SU-DHL-6 (cell line): ENCODE data around the gene ATRN.
"Not testable (repeated sequence)": the region's sequence is repeated elsewhere in the genome, so short reads cannot be mapped to it uniquely, and the experiment has no call there.

Source experiments
- H2AFZ ChIP-seq: fragments of 200-600 bp; sonication (generic); 2 replicates; pipeline ENCODE4 v1.6.1; 2014; ENCODE audit warnings: low read depth, mild to moderate bottlenecking, moderate library complexity, mixed read lengths, antibody characterized with exemption, low read length; ENCODE audit not compliant: severe bottlenecking
- H3F3A ChIP-seq: fragments of 200-600 bp; shearing (Covaris generic); 2 replicates; pipeline ENCODE4 v1.6.0; 2016; ENCODE audit warnings: antibody characterized with exemption, mild to moderate bottlenecking; ENCODE audit not compliant: insufficient read depth
- H3K27ac ChIP-seq: fragments of 200-600 bp; sonication (generic); 2 replicates; pipeline ENCODE4 v1.5.1; 2016; ENCODE audit warnings: low read depth, mild to moderate bottlenecking, low read length, moderate library complexity, mixed read lengths
- H3K27me3 ChIP-seq: fragments of 200-600 bp; sonication (generic), shearing (Covaris generic); 2 replicates; pipeline ENCODE4 v1.6.0; 2014; ENCODE audit warnings: mild to moderate bottlenecking, low read length
- H3K36me3 ChIP-seq: fragments of 200-600 bp; sonication (generic); 2 replicates; pipeline ENCODE4 v1.6.1; 2014; ENCODE audit warnings: mild to moderate bottlenecking, low read length, mixed read lengths
- H3K4me2 ChIP-seq: fragments of 300-600, 200-600 bp; shearing (Covaris generic), sonication (generic); 2 replicates; pipeline ENCODE4 v1.6.0; 2014; ENCODE audit warnings: low read length, low read depth, mild to moderate bottlenecking; ENCODE audit not compliant: poor library complexity, severe bottlenecking
- H3K4me3 ChIP-seq: fragments of 200-600 bp; sonication (generic); 2 replicates; pipeline ENCODE4 v1.5.1; 2014; ENCODE audit warnings: antibody characterized with exemption, low read length, mild to moderate bottlenecking, mixed read lengths; ENCODE audit not compliant: insufficient read depth, poor library complexity, severe bottlenecking
- H3K79me2 ChIP-seq: fragments of 200-600 bp; sonication (generic); 2 replicates; pipeline ENCODE4 v1.6.1; 2014; ENCODE audit warnings: mild to moderate bottlenecking, low read length, moderate library complexity; ENCODE audit not compliant: insufficient read depth
- H3K9ac ChIP-seq: fragments of 200-600 bp; sonication (generic); 2 replicates; pipeline ENCODE4 v1.7.0; 2014; ENCODE audit warnings: mild to moderate bottlenecking, low read length
- H3K9me2 ChIP-seq: fragments of 200-600 bp; sonication (generic); replicated peaks from 2 replicates; pipeline ENCODE4 v1.6.1; 2014; ENCODE audit warnings: low read length; ENCODE audit not compliant: insufficient read depth
- H3K9me3 ChIP-seq: fragments of 200-600 bp; sonication (generic); 2 replicates; pipeline ENCODE4 v1.6.1; 2014; ENCODE audit warnings: low read length, mixed read lengths; ENCODE audit not compliant: insufficient read depth
- H4K20me1 ChIP-seq: fragments of 200-600 bp; sonication (generic); 2 replicates; pipeline ENCODE4 v1.6.1; 2014; ENCODE audit warnings: low read depth, mild to moderate bottlenecking, antibody characterized with exemption, low read length, moderate library complexity, mixed read lengths
- EZH2phosphoT487 ChIP-seq: fragments of 200-600 bp; sonication (generic), shearing (Covaris generic); conservative IDR thresholded peaks from 2 replicates; pipeline ENCODE4 v1.6.1; 2018; ENCODE audit warnings: mild to moderate bottlenecking, antibody characterized with exemption, low read length, moderate library complexity, mixed read lengths
- TF ChIP-seq, protein P1 (sequence below): fragments of 200-600 bp; sonication (generic); IDR thresholded peaks from one replicate; pipeline ENCODE4 v1.5.1; 2017; ENCODE audit warnings: antibody characterized with exemption, mild to moderate bottlenecking, low read length, moderate library complexity; ENCODE audit not compliant: insufficient read depth, poor library complexity, severe bottlenecking

The ATRN gene

DNA sequence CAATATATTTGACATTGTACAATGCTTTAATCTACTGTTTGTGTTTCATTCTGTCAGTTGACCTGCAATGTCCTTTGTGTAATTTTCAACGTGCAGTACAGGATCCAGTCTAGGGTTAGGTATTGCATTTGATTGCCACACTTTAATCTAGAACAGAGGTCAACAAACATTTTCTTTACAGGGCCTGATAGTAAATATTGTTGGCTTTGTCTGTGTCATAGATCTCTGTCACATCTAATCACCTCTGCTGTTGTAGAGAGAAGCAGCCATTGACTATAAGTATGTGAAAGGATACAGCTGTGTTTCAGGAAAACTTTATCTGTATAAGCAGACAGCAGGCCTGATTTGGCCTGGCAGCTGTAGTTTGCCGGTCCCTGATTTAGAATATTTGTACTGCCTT, 39.3 kb downstream of the ATRN start:
- Histone ChIP-seq H3K79me2 (0 out of 2 replicates have a peak, but pooled peaks cover 5% of the 10 kb centered on the region), H3K4me2 (no peak overlapping the region), H3K27ac (no peak overlapping the region), H4K20me1 (no peaks in the 10 kb centered on the region), H3K4me3 (no peak overlapping the region), H3F3A (no peaks in the 10 kb centered on the region), H3K9ac (no peak overlapping the region), H2AFZ (no peak overlapping the region), H3K36me3 (no peaks in the 10 kb centered on the region), H3K9me2 (no peaks in the 10 kb centered on the region), H3K27me3 (no peaks in the 10 kb centered on the region), H3K9me3 (no peaks in the 10 kb centered on the region)
- TF ChIP-seq, protein P1, sequence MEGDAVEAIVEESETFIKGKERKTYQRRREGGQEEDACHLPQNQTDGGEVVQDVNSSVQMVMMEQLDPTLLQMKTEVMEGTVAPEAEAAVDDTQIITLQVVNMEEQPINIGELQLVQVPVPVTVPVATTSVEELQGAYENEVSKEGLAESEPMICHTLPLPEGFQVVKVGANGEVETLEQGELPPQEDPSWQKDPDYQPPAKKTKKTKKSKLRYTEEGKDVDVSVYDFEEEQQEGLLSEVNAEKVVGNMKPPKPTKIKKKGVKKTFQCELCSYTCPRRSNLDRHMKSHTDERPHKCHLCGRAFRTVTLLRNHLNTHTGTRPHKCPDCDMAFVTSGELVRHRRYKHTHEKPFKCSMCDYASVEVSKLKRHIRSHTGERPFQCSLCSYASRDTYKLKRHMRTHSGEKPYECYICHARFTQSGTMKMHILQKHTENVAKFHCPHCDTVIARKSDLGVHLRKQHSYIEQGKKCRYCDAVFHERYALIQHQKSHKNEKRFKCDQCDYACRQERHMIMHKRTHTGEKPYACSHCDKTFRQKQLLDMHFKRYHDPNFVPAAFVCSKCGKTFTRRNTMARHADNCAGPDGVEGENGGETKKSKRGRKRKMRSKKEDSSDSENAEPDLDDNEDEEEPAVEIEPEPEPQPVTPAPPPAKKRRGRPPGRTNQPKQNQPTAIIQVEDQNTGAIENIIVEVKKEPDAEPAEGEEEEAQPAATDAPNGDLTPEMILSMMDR, result no peak
- TF ChIP-seq EZH2phosphoT487, result no peak

DNA sequence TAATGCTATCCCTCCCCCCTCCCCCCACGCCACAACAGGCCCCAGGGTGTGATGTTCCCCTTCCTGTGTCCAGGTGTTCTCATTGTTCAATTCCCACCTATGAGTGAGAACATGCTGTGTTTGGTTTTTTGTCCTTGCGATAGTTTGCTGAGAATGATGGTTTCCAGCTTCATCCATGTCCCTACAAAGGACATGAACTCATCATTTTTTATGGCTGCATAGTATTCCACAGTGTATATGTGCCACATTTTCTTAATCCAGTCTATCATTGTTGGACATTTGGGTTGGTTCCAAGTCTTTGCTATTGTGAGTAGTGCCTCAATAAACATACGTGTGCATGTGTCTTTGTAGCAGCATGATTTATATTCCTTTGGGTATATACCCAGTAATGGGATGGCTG, 41.4 kb downstream of the ATRN start:
- H3K79me2 ChIP-seq, H3K9me2 ChIP-seq, H3K4me3 ChIP-seq, H3K9ac ChIP-seq, H3K9me3 ChIP-seq, H3K4me2 ChIP-seq, H3K27ac ChIP-seq, H3K36me3 ChIP-seq, H2AFZ ChIP-seq, H3K27me3 ChIP-seq, H4K20me1 ChIP-seq, H3F3A ChIP-seq: not testable (repeated sequence)

DNA sequence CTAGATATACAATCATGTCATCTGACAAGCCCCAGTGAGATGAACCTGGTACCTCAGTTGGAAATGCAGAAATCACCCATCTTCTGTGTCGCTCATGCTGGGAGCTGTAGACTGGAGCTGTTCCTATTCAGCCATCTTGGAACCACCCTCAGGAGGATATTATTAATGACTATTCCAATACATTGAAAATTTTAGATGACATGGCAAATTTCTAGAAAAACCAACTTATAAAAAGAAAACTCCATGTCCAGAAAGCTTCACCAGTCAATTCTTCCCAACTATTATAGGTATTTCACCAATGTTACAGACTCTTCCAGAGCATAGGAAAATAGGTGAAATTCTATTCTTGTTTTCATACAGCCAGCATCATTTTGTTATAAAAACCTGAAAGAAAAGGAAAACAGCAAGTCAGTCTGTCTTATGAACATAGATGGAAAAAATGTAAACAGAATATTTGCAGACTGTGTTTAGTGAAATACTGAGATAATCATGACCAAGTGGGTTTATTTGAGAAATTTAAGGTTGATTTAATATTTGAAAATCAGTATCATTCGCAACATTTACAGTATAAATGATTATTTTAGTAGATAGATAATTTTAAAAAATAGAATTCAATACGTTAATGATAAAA, 43.3 kb downstream of the ATRN start:
- no peak overlapping the region for H2AFZ ChIP-seq
- no peak overlapping the region for H3K9ac ChIP-seq
- H3K27ac ChIP-seq, result no peak overlapping the region
- TF ChIP-seq, protein P1, result no peak
- no peak for TF ChIP-seq EZH2phosphoT487
- no peak overlapping the region for H3K4me3 ChIP-seq
- no peaks in the 10 kb centered on the region for H3K9me2 ChIP-seq
- H3F3A ChIP-seq, result no peaks in the 10 kb centered on the region
- no peaks in the 10 kb centered on the region for H3K36me3 ChIP-seq
- no peak overlapping the region for H3K4me2 ChIP-seq
- peaks cover 2% of the 10 kb centered on the region; the same call in 1 of the 2 replicates for H4K20me1 ChIP-seq
- 0 out of 2 replicates have a peak, but pooled peaks cover 5% of the 10 kb centered on the region for H3K79me2 ChIP-seq
- H3K9me3 ChIP-seq, result no peaks in the 10 kb centered on the region
- no peaks in the 10 kb centered on the region for H3K27me3 ChIP-seq

DNA sequence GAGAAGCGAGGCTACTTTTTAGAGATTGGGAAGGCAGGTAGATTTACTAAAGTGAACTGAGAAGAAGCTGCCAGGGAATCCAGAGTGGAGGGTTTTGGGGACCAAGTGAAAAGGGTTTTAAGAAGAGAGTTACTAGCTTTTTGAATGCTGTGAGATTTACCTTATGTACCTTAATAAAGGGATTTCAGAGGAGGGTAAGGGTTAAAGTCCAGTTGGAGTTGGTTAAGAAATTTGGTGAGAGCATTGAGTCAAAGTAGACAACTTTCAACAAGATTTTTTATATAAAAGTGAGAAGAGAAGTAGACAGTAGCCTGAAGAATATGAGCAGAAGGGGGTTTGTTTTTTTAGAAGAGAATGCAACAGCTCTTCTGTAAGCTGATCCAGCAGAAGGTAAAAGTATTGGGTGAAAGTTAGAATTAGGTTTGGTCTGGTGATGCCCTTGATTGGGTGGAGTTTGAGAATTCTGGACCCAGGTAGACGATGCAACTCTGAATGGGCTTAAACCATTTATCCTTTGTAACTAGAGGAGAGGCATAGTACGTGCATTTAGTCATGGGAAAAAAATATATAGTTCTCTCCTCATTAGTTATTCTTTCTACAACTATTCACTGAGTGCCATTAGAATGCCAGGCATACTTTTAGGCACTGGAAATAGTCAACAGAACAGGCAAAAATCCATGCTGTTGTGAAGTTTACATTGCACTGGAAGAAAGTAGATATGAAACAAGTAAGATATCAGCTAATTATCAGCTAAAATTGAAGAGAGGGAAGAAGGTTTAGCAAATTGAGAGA, 44.8 kb downstream of the ATRN start:
- no peak overlapping the region for H2AFZ ChIP-seq
- H3K36me3 ChIP-seq, result no peaks in the 10 kb centered on the region
- no peak overlapping the region for H3K9ac ChIP-seq
- no peaks in the 10 kb centered on the region for H3F3A ChIP-seq
- no peak overlapping the region for H3K27ac ChIP-seq
- no peak overlapping the region for H3K4me3 ChIP-seq
- TF ChIP-seq, protein P1, result no peak
- no peak for TF ChIP-seq EZH2phosphoT487
- no peaks in the 10 kb centered on the region for H3K9me2 ChIP-seq
- no peaks in the 10 kb centered on the region for H3K27me3 ChIP-seq
- H3K4me2 ChIP-seq, result no peak overlapping the region
- H3K9me3 ChIP-seq, result no peaks in the 10 kb centered on the region
- H3K79me2 ChIP-seq, result 0 out of 2 replicates have a peak, but pooled peaks cover 5% of the 10 kb centered on the region
- H4K20me1 ChIP-seq, result peaks cover 3% of the 10 kb centered on the region; the same call in 1 of the 2 replicates
